HG02678 (cell line): ENCODE data around the gene PCNX2.
"Not testable (repeated sequence)": the region's sequence is repeated elsewhere in the genome, so short reads cannot be mapped to it uniquely, and the experiment has no call there.

Experiments
- ATAC-seq: cut with Tn5 transposase; IDR thresholded peaks from one replicate; pipeline ENCODE4 v1.9.1; 2021; ENCODE audit warnings: mild to moderate bottlenecking, moderate library complexity; ENCODE audit not compliant: unreplicated experiment

PCNX2 gene

DNA sequence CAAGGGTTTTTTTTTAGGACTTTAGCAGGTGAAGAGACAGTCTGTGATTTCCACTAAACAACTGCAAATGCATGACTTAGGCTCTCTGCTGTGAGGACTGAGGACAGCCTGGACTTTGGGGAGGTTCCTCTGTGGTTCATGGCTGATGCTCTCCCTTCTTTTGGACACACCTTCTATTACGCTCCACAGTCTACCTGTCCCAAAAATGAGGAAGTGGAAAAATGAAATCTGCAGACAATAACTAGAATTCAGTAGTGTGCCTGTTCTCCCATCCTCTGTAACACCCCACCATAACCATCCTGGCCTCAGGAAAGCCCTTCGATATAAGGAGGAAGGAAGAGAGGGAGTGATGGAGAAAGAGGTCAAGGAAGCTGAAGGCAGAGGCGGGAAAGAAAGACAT is 276.4 kb downstream of the PCNX2 start:
- ATAC-seq: no peak

DNA sequence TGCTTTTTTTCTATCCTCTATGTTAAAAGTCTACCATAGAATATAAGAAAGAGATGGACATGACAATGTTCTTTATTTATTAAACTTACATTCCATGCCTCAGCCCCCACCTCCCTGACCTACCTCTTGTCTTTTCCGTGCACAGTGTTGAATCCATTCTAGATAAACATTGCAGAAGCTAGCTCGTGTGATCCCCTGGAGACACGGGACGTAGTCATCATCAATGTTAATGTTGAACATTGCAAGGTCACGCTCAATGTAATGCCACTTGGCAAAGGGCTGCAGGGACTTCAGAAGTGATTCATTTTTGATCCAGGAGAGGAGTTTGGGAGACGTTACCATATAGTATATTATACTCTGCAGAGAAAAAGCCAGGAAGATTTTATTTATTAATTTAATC is 278.7 kb downstream of the PCNX2 start:
- ATAC-seq: no peak

- ATAC-seq: peak; percentile 84
Measured at GRCh38 chr1:233015965-233016364, 279.6 kb downstream of the PCNX2 start.

DNA sequence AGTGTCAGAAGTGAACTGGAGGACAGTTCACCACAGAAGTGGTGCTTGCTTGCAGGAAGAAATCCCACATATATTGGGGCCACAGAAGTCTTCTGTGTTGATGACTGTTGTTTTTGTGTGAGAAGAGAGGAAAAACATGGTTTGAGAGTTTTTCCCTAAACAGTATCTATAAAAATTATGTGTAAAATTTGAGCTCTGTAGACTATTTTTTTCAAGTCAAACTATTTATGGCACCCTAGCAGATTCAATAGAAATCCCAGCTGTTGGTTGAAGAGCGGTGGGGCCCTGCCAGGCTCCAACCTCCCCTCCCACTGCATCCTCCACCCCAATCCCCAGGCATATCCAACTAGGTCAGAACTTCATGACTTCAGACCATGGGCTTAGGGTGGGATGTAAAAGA is 283.5 kb downstream of the PCNX2 start:
- ATAC-seq: no peak

DNA sequence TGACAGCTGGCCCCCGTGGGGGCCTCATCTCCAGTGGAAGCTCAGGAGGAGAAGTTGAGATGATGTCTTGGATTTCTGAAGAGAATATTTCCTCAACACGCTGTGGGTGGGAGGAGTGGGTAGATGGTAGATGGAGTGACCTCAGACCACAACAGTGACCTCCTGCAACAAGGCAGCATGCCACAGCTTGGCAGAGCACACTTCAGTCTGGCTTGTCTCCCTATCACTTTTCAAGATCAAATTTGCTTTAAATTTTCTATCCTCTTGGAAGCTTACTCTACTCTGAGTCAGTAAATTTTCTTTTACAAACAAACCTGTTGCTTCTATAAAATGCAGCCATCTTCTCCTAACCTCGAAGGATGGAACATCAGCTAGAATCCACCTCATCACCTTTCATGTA is 285.4 kb downstream of the PCNX2 start:
- no peak for ATAC-seq

GRCh38 chr1:233006541-233006973 is 289.0 kb downstream of the PCNX2 start:
- no peak for ATAC-seq

DNA sequence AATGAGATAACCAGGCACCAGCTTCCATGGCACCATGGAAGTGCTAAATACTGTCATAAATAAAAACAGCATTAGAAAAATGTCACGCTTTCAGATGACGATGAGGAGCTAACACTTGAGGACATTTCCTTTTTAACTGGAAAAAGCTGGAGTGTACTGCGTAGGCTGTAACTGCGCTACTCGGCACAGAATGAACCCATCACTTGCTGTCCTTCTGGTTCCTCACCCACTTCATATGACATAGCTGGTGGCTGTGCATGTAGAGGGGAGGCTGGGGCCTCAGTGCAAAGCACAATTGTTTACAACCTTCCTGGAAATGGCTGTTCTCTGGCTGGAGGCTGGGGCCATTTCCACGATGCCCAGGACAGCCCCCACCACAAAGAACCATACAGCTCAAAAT is 289.4 kb downstream of the PCNX2 start:
- no peak for ATAC-seq

DNA sequence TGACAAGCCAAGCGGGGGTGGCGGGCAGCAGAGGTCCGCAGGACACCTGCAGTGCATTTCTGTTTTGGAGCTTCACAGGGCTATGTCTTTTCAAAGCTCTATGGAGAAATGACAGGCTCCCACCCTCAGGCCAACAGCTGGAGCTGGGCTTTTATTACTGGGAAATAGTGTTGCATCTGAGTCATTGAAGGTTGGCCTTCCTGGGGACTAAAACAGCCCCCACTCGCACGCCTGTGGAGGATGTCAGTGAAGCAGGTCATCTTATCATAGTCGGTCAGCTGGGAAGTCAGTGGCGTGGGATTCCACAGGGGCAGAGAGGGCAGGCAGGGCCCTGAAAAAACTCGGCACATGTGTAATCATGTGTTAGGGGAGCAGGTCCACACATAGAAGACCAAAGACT is 289.8 kb downstream of the PCNX2 start:
- no peak for ATAC-seq

- no peak for ATAC-seq
Measured at GRCh38 chr1:233005156-233005555, 290.4 kb downstream of the PCNX2 start.

DNA sequence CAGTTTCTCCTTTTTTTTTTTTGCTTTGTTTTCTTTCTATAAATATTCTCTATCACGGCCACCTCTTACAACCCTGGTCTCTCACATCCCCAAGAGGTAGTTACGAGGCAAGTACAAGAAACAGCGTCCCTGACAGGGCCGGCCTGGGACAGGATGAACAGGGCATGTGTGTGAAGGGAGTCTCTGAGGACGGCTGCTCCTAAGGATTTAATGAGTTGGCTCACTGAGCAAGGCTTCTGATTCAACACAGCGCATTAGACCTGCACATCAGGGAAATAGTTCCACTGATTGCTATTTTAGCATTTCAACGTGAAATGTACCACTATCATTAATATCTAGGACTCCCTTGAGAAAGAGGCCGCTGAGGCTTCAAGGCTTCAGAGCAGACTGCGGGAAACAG is 291.1 kb downstream of the PCNX2 start:
- ATAC-seq: no peak

- not testable (repeated sequence) for ATAC-seq
Measured at GRCh38 chr1:233003638-233004037, 291.9 kb downstream of the PCNX2 start.

- no peak for ATAC-seq
Measured at GRCh38 chr1:232999956-233000625, 295.4 kb downstream of the PCNX2 start.

GRCh38 chr1:232998646-232999045 is 296.9 kb downstream of the PCNX2 start:
- no peak for ATAC-seq

GRCh38 chr1:232998138-232998537 is 297.4 kb downstream of the PCNX2 start:
- ATAC-seq: no peak

DNA sequence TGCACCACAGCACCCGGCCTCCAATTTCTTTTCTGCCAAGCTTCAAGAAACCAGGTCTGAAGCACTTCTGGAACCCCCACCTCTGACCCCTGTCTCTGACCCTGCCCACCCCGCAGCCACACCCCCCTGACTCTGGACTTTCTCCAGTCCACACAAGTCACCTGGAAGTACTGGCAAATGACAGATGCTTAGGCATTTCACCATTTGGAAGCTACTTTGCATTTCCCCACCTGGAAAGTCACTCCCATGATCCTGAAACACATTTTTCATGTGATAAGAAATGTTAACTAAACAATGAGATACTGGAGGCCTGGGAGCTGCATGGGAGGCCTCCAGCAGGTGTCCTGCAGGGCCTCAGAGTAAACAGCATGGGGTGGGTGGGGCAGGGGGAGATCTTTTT is 299.4 kb downstream of the PCNX2 start:
- no peak for ATAC-seq

- ATAC-seq: no peak
Measured at GRCh38 chr1:232995189-232995588, 300.3 kb downstream of the PCNX2 start.

GRCh38 chr1:232993555-232993954 is 302.0 kb downstream of the PCNX2 start:
- no peak for ATAC-seq

- no peak for ATAC-seq
Measured at GRCh38 chr1:232992227-232992626, 303.3 kb downstream of the PCNX2 start.

DNA sequence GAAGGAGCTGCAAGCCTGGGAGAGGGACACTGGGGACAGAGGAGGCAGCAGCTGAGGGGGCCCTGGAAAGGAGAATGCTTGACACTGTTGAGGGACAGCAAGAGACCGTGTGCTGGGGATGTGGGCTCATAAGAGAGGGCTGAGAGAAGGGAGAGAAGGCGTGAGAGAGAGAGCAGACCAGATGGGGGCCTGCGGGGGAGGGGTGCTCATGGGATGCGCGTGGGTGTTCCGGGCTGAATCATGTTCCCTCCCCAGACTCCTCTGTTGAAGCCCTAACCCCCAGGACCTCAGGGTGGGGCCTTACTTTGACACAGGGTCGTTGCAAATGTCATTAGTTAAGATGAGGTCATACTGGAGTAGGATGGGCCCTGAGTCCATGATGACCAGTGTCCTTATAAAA is 304.3 kb downstream of the PCNX2 start:
- no peak for ATAC-seq

DNA sequence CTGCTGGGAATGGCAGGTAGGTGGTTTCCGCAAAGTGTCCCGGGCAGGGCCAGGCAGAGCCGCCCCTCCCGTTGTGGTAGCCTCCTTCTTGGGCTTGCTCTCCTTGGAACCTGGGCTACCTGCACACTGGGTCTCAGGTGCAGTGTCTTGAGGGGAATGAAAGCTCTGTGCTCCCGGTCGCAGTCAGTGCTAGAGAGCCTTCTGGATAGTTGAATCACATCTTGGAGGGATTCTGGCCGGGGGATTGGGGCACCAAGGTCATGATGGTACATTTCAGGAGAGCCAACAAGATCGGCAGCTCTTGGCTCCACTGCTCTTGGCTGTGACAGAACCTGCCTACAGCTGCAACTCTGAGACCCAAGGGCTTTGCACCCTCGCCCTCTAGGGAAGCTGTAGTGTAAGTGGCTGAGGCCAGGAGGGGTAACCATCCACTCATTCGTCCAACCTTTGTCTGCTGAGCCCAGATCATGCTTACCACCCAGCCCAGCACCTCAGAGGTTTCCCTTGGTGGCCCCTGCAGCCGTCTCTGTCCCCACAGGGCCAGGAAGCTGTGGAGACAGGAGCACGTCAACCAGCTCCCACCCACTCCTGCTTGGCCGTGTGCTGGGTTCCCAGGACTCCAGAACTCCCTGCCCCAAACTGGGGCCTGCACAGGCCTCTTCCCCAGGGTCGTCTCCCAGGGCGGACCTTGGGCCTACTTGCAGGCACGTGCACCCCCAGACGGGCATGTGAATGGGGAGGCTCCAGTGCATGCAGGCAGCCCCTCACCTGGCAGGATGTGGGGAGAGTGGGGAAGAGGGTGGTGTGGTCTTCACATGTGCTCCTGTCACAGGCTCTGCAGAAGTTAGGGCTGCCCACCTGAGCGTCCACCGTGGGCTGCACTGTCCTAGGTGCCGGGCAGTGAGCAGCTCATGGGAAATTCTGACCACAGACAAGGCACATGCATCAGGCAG is 305.1 kb downstream of the PCNX2 start:
- no peak for ATAC-seq

- no peak for ATAC-seq
Measured at GRCh38 chr1:232988572-232989040, 306.9 kb downstream of the PCNX2 start.

GRCh38 chr1:232987774-232988140 is 307.8 kb downstream of the PCNX2 start:
- no peak for ATAC-seq
